GM12878 (cell line): ENCODE measurements around the gene NEK7. TPM values are rescaled to one million over a fixed set of nuclear protein-coding genes. Genes with fewer than 3 reads are reported as not detected.

Source experiments
- ATF3 ChIP-seq: IDR thresholded peaks from 2 replicates; pipeline ENCODE4 v1.6.1; 2011; ENCODE audit warnings: low read depth, mild to moderate bottlenecking, low read length, moderate library complexity, borderline replicate concordance; ENCODE audit errors: extremely low read depth
- BMI1 ChIP-seq: fragments of 450-650 bp; IDR thresholded peaks from 2 replicates; pipeline ENCODE4 v1.6.1; 2016; ENCODE audit warnings: mild to moderate bottlenecking, moderate library complexity, borderline replicate concordance
- BRCA1 ChIP-seq: IDR thresholded peaks from 2 replicates; pipeline ENCODE4 v1.6.1; 2011; ENCODE audit warnings: low read depth, low read length, improper control_type of control experiment
- EP300 ChIP-seq, 2 experiments: fragments of 150-350 bp in 1 of 2; IDR thresholded peaks; 2 replicates each; pipeline ENCODE4 v1.6.1; 2011 to 2012; ENCODE audit warnings: low read depth in 2 of 2, low read length in 2 of 2, borderline replicate concordance in 1 of 2, improper control_type of control experiment in 1 of 2, inconsistent platforms in 1 of 2; ENCODE audit not compliant: control insufficient read depth in 1 of 2
- IRF4 ChIP-seq: IDR thresholded peaks from 2 replicates; pipeline ENCODE4 v1.6.1; 2011; ENCODE audit warnings: low read depth, low read length
- MYC ChIP-seq: IDR thresholded peaks from 2 replicates; pipeline ENCODE4 v1.6.1; 2011; ENCODE audit warnings: mild to moderate bottlenecking, low read length, moderate library complexity, inconsistent platforms; ENCODE audit not compliant: insufficient read depth, insufficient replicate concordance, insufficient read length, severe bottlenecking
- NFYB ChIP-seq: IDR thresholded peaks from 2 replicates; pipeline ENCODE4 v1.6.1; 2011; ENCODE audit warnings: low read depth, mild to moderate bottlenecking, low read length, improper control_type of control experiment, moderate library complexity; ENCODE audit not compliant: insufficient read depth
- NR2F1 ChIP-seq: fragments of 450-650 bp; conservative IDR thresholded peaks from 2 replicates; pipeline ENCODE4 v1.6.1; 2017; ENCODE audit warnings: mild to moderate bottlenecking
- PKNOX1 ChIP-seq: fragments of 450-650 bp; IDR thresholded peaks from 2 replicates; pipeline ENCODE4 v1.6.1; 2016; ENCODE audit warnings: mild to moderate bottlenecking
- RAD21 ChIP-seq: IDR thresholded peaks from 2 replicates; pipeline ENCODE4 v1.6.1; 2011; ENCODE audit warnings: mild to moderate bottlenecking, low read depth, low read length, moderate library complexity; ENCODE audit not compliant: insufficient read depth
- REST ChIP-seq: IDR thresholded peaks from 2 replicates; pipeline ENCODE4 v1.6.1; 2012; ENCODE audit warnings: mild to moderate bottlenecking, low read depth, low read length
- RFX5 ChIP-seq: IDR thresholded peaks from 2 replicates; pipeline ENCODE4 v1.6.1; 2011; ENCODE audit warnings: low read depth, low read length, improper control_type of control experiment
- SMAD5 ChIP-seq: IDR thresholded peaks from 2 replicates; pipeline ENCODE4 v1.6.1; 2016; ENCODE audit warnings: antibody characterized with exemption, low read depth
- SRF ChIP-seq, 2 experiments: IDR thresholded peaks; 2 replicates each; pipeline ENCODE4 v1.6.1; 2011; ENCODE audit warnings: low read depth in 2 of 2, low read length in 2 of 2, mild to moderate bottlenecking in 1 of 2, moderate library complexity in 1 of 2
- STAT3 ChIP-seq: IDR thresholded peaks from 2 replicates; pipeline ENCODE4 v1.6.1; 2011; ENCODE audit warnings: low read depth, low read length, improper control_type of control experiment
- USF2 ChIP-seq: IDR thresholded peaks from 2 replicates; pipeline ENCODE4 v1.6.1; 2011; ENCODE audit warnings: low read depth, low read length, improper control_type of control experiment, borderline replicate concordance
- ZBTB4 ChIP-seq: fragments of 450-650 bp; formaldehyde crosslinking; IDR thresholded peaks from 2 replicates; pipeline ENCODE4 v1.4.0; 2022; ENCODE audit warnings: mild to moderate bottlenecking, moderate library complexity
- ZNF217 ChIP-seq: fragments of 450-650 bp; IDR thresholded peaks from 2 replicates; pipeline ENCODE4 v1.6.1; 2017; ENCODE audit warnings: antibody characterized with exemption, mild to moderate bottlenecking
- ZNF384 ChIP-seq: IDR thresholded peaks from 2 replicates; pipeline ENCODE4 v1.6.1; 2012; ENCODE audit warnings: low read depth, mild to moderate bottlenecking, low read length, improper control_type of control experiment, borderline replicate concordance
- ZSCAN29 ChIP-seq: fragments of 450-650 bp; IDR thresholded peaks from 2 replicates; pipeline ENCODE4 v1.6.1; 2017; ENCODE audit warnings: mild to moderate bottlenecking, moderate library complexity
- polyA plus RNA-seq, 11 experiments: library from polyadenylated mRNA; depleted of rRNA in 4 of 11; unstranded in 6 of 11; stranded (reverse) in 5 of 11; fragments of >200 nt; fragmentation: Nextera tagmentation in 4 of 11; fragmentation: Illumina TruSeq in 1 of 11; extraction: Ambion mirVana in 4 of 11; extraction: Trizol in 1 of 11; gene quantifications; 1 replicate in 1 of 11; 2 replicates in 10 of 11; pipeline versions ENCODE4 v1.2.1 to v1.2.3, GENCODE V29; 2011 to 2016; ENCODE audit warnings: inconsistent platforms in 2 of 11, missing spikeins in 2 of 11, low read depth in 1 of 11
- total RNA-seq, 4 experiments: library from RNA; depleted of rRNA in 3 of 4; stranded (reverse); fragments of >200 nt in 3 of 4; fragmentation: Illumina TruSeq in 1 of 4; extraction: Trizol in 1 of 4; gene quantifications; 2 replicates each; pipeline versions ENCODE4 v1.2.1 to v1.2.3, GENCODE V29; 2013 to 2021

The NEK7 gene
- total and polyA plus RNA-seq, 10 of the 15 experiments (the other 5 are each of a cell fraction or from before 2014, with no cell fraction given): 9.4 to 77.7 (median 24.0) TPM

- TF ChIP-seq ATF3 (no peak), ZNF384 (peak; percentile 53; the same call in 1 of the 2 replicates), SMAD5 (no peak), ZBTB4 (CRISPR knock-in tag) (no peak), NFYB (no peak), EP300 (IDR thresholded peaks at IDR 0.05; ENCODE audit: borderline replicate concordance in 1 of 2, control insufficient read depth in 1 of 2, low read depth in 2 of 2, low read length in 2 of 2) (peak; percentile 67 to 89; a peak in 3 of 4 replicates), ZSCAN29 (no peak), IRF4 (no peak), BRCA1 (no peak), STAT3 (no peak), SRF (IDR thresholded peaks at IDR 0.05; ENCODE audit: low read depth in 2 of 2, low read length in 2 of 2) (0 out of 4 replicates have a peak, but pooled peaks of 1 of the 2 experiments have one; percentile 7), NR2F1 (peak; percentile 25), RAD21 (no peak), PKNOX1 (0 out of 2 replicates have a peak, but pooled peaks have one; percentile 46), ZNF217 (peak; percentile 73; the same call in 1 of the 2 replicates), BMI1 (peak; percentile 35; the same call in 1 of the 2 replicates), USF2 (no peak), MYC (no peak), RFX5 (no peak), REST (no peak)
These were observed 10.7 kb downstream of the NEK7 start (continued) for GRCh38 chr1:198167436-198167934.
